AG04450 (cell line): ENCODE data around the gene CTPS1. TPM values are rescaled to one million over a fixed set of nuclear protein-coding genes. Genes with fewer than 3 reads are reported as not detected.

Experiments
- CTCF ChIA-PET: fragments of 300-600, 350-600 bp; formaldehyde crosslinking; extraction: SDS; loops from one replicate; lab custom pipeline; 2022; ENCODE audit warnings: antibody characterized with exemption, inconsistent platforms; lab: Charles Lee
- POLR2A ChIA-PET: fragments of 350-600 bp; formaldehyde crosslinking; extraction: SDS; loops from one replicate; lab custom pipeline; 2021; ENCODE audit warnings: antibody characterized with exemption, inconsistent platforms; lab: Yijun Ruan, JAX
- DNase-seq: peaks from one replicate; pipeline ENCODE4 v3.0.0-alpha.2; 2011; ENCODE audit warnings: low read depth, low spot score
- H3K27ac ChIP-seq: one replicate; pipeline ENCODE4 v1.5.1; 2012; ENCODE audit warnings: low read depth, low read length, control low read depth
- H3K27me3 ChIP-seq: one replicate; pipeline ENCODE4 v1.6.0; 2012; ENCODE audit warnings: low read length; ENCODE audit not compliant: control insufficient read depth, insufficient read depth
- H3K4me3 ChIP-seq: 2 replicates; pipeline ENCODE4 v1.5.1; 2011; ENCODE audit warnings: mild to moderate bottlenecking, low read depth, low read length, control low read depth
- H3K9me3 ChIP-seq: 2 replicates; pipeline ENCODE4 v1.5.1; 2012; ENCODE audit warnings: low read length; ENCODE audit not compliant: control insufficient read depth, insufficient read depth
- CTCF ChIP-seq: IDR thresholded peaks from 2 replicates; pipeline ENCODE4 v1.5.1; 2011; ENCODE audit warnings: low read depth, low read length, control low read depth, inconsistent platforms
- polyA plus RNA-seq: library from polyadenylated mRNA; depleted of rRNA; stranded (reverse); fragments of >200 nt; gene quantifications from 2 replicates; pipeline ENCODE4 v1.2.3, GENCODE V29; 2011

CTPS1 gene
- polyA plus RNA-seq, 1 experiment: 29.5 TPM

GRCh38 chr1:40958210-40958609 is 21.3 kb upstream of the CTPS1 start:
- H3K27ac ChIP-seq: no peak overlapping the region
- no peak overlapping the region for H3K4me3 ChIP-seq
- no peaks in the 10 kb centered on the region for H3K27me3 ChIP-seq
- POLR2A ChIA-PET: no interaction called here
- CTCF ChIA-PET: interaction anchor here (0.7 kb wide), 1 partner anchor 288 kb away, joined by 5 read pairs; no protein-coding TSS in a partner anchor
- no peak for DNase-seq
- no peak for TF ChIP-seq CTCF
- no peaks in the 10 kb centered on the region for H3K9me3 ChIP-seq

DNA sequence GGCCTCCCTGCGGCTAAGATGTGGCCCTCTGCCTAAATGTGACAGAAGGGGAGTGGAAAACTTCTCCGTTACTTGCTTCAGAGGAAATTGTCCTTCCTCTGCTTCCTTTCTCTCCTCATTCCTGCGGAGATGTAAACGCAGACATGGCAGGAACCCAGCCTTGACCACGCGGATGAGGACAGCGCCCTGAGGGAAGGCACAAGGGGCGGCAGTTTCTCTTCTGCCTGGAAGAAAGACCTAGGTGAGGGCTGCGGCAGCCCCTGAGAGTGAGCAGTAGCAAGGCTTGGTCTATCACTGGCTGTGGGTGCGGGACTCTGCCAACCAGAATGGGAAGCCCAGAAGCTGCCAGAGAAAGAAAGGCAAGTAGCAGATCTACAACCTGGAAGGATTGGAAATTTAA is 14.0 kb upstream of the CTPS1 start:
- TF ChIP-seq CTCF: no peak
- no peaks in the 10 kb centered on the region for H3K9me3 ChIP-seq
- CTCF ChIA-PET: interaction anchor here (1.6 to 3.1 kb wide), 3 partner anchors 13 to 17 kb away, joined by 3 to 17 read pairs (median 11); no protein-coding TSS in a partner anchor
- POLR2A ChIA-PET: no interaction called here
- H3K4me3 ChIP-seq: no peak overlapping the region
- no peak for DNase-seq
- no peaks in the 10 kb centered on the region for H3K27me3 ChIP-seq
- no peak overlapping the region for H3K27ac ChIP-seq

DNA sequence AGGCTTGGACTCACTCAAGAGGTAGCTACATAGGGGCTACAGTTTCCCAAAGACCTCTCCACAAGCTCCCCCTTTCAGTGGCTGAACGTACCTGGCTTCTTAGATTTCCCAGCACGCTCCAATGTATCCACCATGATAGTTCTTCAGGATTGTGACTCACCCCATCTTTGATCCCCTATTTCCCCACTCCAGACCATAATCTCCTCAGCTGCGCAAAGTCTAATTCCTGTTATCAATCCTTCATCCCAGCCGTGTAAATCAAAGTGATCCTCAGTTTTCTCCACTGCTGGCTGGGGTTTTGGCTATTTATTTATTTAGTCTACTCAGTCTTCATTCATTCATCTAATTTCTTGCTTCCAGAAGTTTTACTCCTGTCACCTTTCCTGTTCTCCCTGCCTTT is 13.1 kb upstream of the CTPS1 start:
- CTCF ChIA-PET: interaction anchor here (0.6 to 3.1 kb wide), 4 partner anchors 14 to 107 kb away, joined by 3 to 17 read pairs (median 7); no protein-coding TSS in a partner anchor
- Histone ChIP-seq H3K27me3 (no peaks in the 10 kb centered on the region), H3K27ac (no peak overlapping the region), H3K4me3 (no peak overlapping the region), H3K9me3 (no peaks in the 10 kb centered on the region)
- POLR2A ChIA-PET: interaction anchor here (0.6 kb wide), 1 partner anchor 817 kb away, joined by 8 read pairs; no protein-coding TSS in a partner anchor
- no peak for DNase-seq
- TF ChIP-seq CTCF: no peak

GRCh38 chr1:40969445-40969844 is 10.1 kb upstream of the CTPS1 start:
- CTCF ChIA-PET: no interaction called here
- no peak for DNase-seq
- H3K9me3 ChIP-seq: no peaks in the 10 kb centered on the region
- H3K27ac ChIP-seq: no peak overlapping the region
- H3K27me3 ChIP-seq: no peaks in the 10 kb centered on the region
- no peak overlapping the region for H3K4me3 ChIP-seq
- POLR2A ChIA-PET: no interaction called here
- no peak for TF ChIP-seq CTCF

DNA sequence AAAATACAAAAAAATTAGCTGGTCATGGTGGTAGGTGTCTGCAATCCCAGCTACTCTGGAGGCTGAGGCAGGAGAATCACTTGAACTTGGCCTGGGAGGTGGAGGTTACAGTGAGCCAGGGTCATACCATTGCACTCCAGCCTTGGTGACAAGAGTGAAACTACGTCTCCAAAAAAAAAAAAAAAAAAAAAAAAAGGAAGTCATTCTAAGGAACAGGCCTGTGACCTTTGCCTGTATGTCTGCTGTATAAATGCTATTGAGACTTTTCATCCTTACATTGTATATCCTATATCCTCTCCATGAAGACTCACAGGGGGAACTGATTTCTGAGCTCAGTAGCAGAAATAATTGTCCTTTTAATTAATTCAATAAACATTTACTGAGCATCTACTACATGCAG is 7.5 kb upstream of the CTPS1 start:
- H3K27ac ChIP-seq: no peak overlapping the region
- no peaks in the 10 kb centered on the region for H3K9me3 ChIP-seq
- no peaks in the 10 kb centered on the region for H3K27me3 ChIP-seq
- no peak for DNase-seq
- H3K4me3 ChIP-seq: no peak overlapping the region
- CTCF ChIA-PET: interaction anchor here (1.9 kb wide), 1 partner anchor 24 kb away, joined by 6 read pairs; no protein-coding TSS in a partner anchor
- POLR2A ChIA-PET: no interaction called here
- TF ChIP-seq CTCF: no peak
